ENCODE measurements around the gene UNC80. TPM values are rescaled to one million over a fixed set of nuclear protein-coding genes. Genes with fewer than 3 reads are reported as not detected.

Gene UNC80
- total and polyA plus RNA-seq, 2 donors (not counting 1 experiment from before 2014, with no cell fraction given): not detected

DNA sequence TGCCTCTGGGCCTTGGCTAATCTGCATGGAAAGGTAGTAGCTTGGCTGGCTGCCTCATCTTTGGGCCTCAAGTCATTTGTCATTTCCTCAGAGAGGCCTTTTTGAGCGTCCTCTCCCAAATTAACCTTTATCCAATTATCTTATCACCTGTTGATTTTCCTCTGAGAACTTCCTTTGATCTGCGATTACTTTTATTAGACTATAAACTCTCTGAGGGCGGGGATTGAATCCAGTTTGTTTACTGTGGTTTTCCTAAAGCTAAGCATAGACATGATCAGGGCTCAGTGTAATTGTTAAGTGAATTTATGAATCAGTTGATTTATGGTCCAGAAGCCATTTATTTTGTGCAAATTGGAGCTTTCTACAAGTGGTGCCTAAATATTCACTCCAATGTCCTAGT, 238.3 kb downstream of the UNC80 start:
- H2AFZ ChIP-seq (ENCODE audit: insufficient read depth, low read depth, low read length, poor library complexity, severe bottlenecking): no peak overlapping the region
- no peak for ATAC-seq (ENCODE audit: low read depth)
- H3K27ac Mint-ChIP-seq: no peak overlapping the region
- H3K4me1 ChIP-seq (ENCODE audit: control insufficient read depth in 2 of 2, insufficient read depth in 2 of 2, low read length in 2 of 2): peaks cover 3 to 8% of the 10 kb centered on the region in 2 donors
- no peak overlapping the region for H3K4me3 Mint-ChIP-seq
- H3K27me3 ChIP-seq (replicated peaks in 1 of 4; ENCODE audit: control extremely low read depth in 1 of 4, control insufficient read depth in 3 of 4, insufficient read depth in 4 of 4, low read length in 3 of 4): no peaks in the 10 kb centered on the region
- no peak for DNase-seq
- H3K79me2 ChIP-seq (ENCODE audit: control insufficient read depth, insufficient read depth, low read length): peaks cover 88% of the 10 kb centered on the region
- CTCF ChIA-PET: no interaction called here
- H3K27me3 Mint-ChIP-seq: no peaks in the 10 kb centered on the region
- peaks cover 44% of the 10 kb centered on the region for H4K20me1 ChIP-seq (ENCODE audit: control insufficient read depth, insufficient read depth, low read length, poor library complexity, severe bottlenecking)
- POLR2A ChIA-PET: no interaction called here
- TF ChIP-seq, protein P1, sequence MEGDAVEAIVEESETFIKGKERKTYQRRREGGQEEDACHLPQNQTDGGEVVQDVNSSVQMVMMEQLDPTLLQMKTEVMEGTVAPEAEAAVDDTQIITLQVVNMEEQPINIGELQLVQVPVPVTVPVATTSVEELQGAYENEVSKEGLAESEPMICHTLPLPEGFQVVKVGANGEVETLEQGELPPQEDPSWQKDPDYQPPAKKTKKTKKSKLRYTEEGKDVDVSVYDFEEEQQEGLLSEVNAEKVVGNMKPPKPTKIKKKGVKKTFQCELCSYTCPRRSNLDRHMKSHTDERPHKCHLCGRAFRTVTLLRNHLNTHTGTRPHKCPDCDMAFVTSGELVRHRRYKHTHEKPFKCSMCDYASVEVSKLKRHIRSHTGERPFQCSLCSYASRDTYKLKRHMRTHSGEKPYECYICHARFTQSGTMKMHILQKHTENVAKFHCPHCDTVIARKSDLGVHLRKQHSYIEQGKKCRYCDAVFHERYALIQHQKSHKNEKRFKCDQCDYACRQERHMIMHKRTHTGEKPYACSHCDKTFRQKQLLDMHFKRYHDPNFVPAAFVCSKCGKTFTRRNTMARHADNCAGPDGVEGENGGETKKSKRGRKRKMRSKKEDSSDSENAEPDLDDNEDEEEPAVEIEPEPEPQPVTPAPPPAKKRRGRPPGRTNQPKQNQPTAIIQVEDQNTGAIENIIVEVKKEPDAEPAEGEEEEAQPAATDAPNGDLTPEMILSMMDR (IDR thresholded peaks at IDR 0.05): no peak
- TF ChIP-seq EZH2 (IDR thresholded peaks at IDR 0.05; ENCODE audit: borderline replicate concordance, insufficient read depth, low read depth, low read length, poor library complexity, severe bottlenecking): no peak
- H3K9me3 Mint-ChIP-seq (ENCODE audit: insufficient read depth): no peaks in the 10 kb centered on the region
- H3K27ac ChIP-seq (ENCODE audit: low read length in 2 of 2): no peak overlapping the region
- H3K9me3 ChIP-seq (ENCODE audit: control extremely low read depth in 1 of 3, control insufficient read depth in 2 of 3, insufficient read depth in 1 of 3, low read length in 2 of 3): no peaks in the 10 kb centered on the region
- H3K36me3 ChIP-seq (replicated peaks in 1 of 2; ENCODE audit: control extremely low read depth in 1 of 2, control insufficient read depth in 1 of 2, extremely low read depth in 1 of 2, insufficient read depth in 2 of 2, low read length in 1 of 2): peaks cover 15 to 47% of the 10 kb centered on the region in 2 experiments
- H3K4me3 ChIP-seq (ENCODE audit: control extremely low read depth in 1 of 5, extremely low read depth in 1 of 5, insufficient read depth in 1 of 5, low read depth in 2 of 5, low read length in 4 of 5): no peak overlapping the region
- intact Hi-C loops (cut with micrococcal nuclease): no loop called here
- WGBS (ENCODE audit: insufficient coverage): no CpG with 5 or more reads among the region's 3 CpGs
- no peak overlapping the region for H3K9ac ChIP-seq (ENCODE audit: low read length)
- H3K4me1 Mint-ChIP-seq: peaks cover 28% of the 10 kb centered on the region
- no peak overlapping the region for H3K4me2 ChIP-seq (replicated peaks; ENCODE audit: low read depth, low read length, poor library complexity, severe bottlenecking)

DNA sequence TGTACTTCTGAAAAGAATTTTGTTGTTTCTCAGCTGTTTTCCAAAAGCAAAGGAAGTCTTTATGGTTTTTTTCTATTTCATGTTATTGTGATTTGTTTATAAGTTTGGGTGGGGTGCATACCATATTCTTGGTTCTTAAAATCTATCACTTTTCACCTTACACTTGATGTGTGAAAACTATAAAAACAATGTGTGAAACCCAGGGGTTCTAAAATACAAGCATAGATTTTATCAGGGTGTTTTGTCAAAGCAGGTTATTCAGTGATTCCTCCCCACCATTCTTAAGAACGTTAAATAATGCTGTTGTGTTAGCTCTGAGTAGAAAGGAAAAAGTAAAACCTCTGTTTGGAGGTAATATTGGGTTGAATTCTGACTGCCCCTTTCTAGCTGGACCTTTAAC, 248.5 kb downstream of the UNC80 start:
- peaks cover 5% of the 10 kb centered on the region for H4K20me1 ChIP-seq (ENCODE audit: control insufficient read depth, insufficient read depth, low read length, poor library complexity, severe bottlenecking)
- H3K4me1 Mint-ChIP-seq: no peaks in the 10 kb centered on the region
- H3K4me2 ChIP-seq (replicated peaks; ENCODE audit: low read depth, low read length, poor library complexity, severe bottlenecking): no peak overlapping the region
- no peak overlapping the region for H3K4me3 ChIP-seq (ENCODE audit: control extremely low read depth in 1 of 5, extremely low read depth in 1 of 5, insufficient read depth in 1 of 5, low read depth in 2 of 5, low read length in 4 of 5)
- H3K27ac ChIP-seq (ENCODE audit: low read length in 2 of 2): no peak overlapping the region
- H3K79me2 ChIP-seq (ENCODE audit: control insufficient read depth, insufficient read depth, low read length): peaks cover 1% of the 10 kb centered on the region
- H3K9ac ChIP-seq (ENCODE audit: low read length): no peak overlapping the region
- no peaks in the 10 kb centered on the region for H3K9me3 ChIP-seq (ENCODE audit: control extremely low read depth in 1 of 3, control insufficient read depth in 2 of 3, insufficient read depth in 1 of 3, low read length in 2 of 3)
- no peak overlapping the region for H2AFZ ChIP-seq (ENCODE audit: insufficient read depth, low read depth, low read length, poor library complexity, severe bottlenecking)
- no peaks in the 10 kb centered on the region for H3K27me3 Mint-ChIP-seq
- POLR2A ChIA-PET: no interaction called here
- H3K9me3 Mint-ChIP-seq (ENCODE audit: insufficient read depth): no peaks in the 10 kb centered on the region
- CTCF ChIA-PET: no interaction called here
- intact Hi-C loops (cut with micrococcal nuclease): no loop called here
- no peak overlapping the region for H3K27ac Mint-ChIP-seq
- H3K27me3 ChIP-seq (replicated peaks in 1 of 4; ENCODE audit: control extremely low read depth in 1 of 4, control insufficient read depth in 3 of 4, insufficient read depth in 4 of 4, low read length in 3 of 4): no peaks in the 10 kb centered on the region
- DNase-seq (no peak), ATAC-seq (ENCODE audit: low read depth) (no peak)
- no CpG with 5 or more reads among the region's 1 CpG for WGBS (ENCODE audit: insufficient coverage)
- H3K4me3 Mint-ChIP-seq: no peak overlapping the region
- H3K4me1 ChIP-seq (ENCODE audit: control insufficient read depth in 2 of 2, insufficient read depth in 2 of 2, low read length in 2 of 2): no peaks in the 10 kb centered on the region
- peaks cover 18 to 53% of the 10 kb centered on the region in 2 experiments for H3K36me3 ChIP-seq (replicated peaks in 1 of 2; ENCODE audit: control extremely low read depth in 1 of 2, control insufficient read depth in 1 of 2, extremely low read depth in 1 of 2, insufficient read depth in 2 of 2, low read length in 1 of 2)
- no peak for TF ChIP-seq EZH2 (IDR thresholded peaks at IDR 0.05; ENCODE audit: borderline replicate concordance, insufficient read depth, low read depth, low read length, poor library complexity, severe bottlenecking)
- TF ChIP-seq, protein P1 (IDR thresholded peaks at IDR 0.05): no peak

Data from B cell (primary cell).